Activated naive CD4-positive, alpha-beta T cell treated with Interleukin-2 at 50 U/mL for 16 hours (primary cell): ENCODE results near the gene RAI14.

Experiments used
- DNase-seq: peaks from one replicate; pipeline ENCODE4 v3.0.0-alpha.2; 2020

Gene RAI14

DNA sequence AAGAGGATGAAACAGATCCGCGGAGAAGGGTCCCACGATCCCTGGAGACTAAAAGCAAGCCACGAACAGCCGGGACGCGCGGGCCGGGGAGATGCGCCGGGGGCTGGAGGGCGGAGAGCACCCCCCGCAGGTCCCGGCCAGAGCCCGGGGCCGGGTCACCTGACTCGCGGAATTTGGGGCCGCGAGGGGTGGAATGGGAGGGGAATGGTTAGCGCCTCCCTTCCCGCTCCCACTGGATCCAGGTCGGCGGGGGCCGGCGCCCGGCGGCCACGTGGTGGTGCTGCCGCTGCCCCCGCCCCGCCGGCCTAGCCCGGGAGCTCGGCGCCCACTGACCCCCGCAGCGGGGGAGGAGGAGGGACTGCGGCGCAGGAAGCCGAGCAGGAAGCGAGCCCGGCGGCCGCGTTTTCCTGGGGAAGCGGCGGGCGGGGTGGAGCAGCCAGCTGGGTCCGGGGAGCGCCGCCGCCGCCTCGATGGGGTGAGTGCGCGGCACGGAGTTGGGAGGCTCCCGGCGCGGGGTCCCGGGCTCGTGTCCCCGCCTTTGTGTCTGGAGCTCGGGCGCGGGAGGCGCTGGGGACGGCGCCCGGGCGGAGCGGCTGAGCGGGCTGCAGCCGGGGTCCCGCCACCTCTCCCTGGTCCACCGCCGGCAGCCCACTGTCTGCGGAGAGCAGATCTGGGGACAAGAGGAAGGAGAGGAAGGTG is at the start of gene RAI14:
Gene RAI14, plus strand, starts transcription at position 328 of the 699 bp plus-strand sequence. CDS start 30,592 bp downstream, outside the sequence.
- peak; percentile 10 for DNase-seq

DNA sequence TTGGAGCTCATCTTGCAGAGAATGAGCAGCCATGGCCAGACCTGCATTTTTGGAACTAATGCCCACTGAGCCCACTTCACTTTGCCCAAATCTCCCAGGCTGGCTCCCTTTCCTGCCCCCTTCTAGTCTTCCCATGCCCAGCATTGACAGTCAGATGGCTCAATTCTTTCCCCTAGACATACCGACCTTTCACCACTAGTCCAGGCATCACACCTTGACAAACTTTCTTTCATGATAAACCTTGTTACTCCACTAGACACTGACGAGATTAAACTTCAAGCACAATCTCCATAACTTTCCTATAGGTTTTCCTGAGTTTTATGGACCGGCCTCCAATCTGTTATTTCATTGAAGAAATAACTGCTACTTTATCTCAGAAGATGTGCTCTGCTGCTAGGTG is 47.8 kb upstream of the RAI14 start:
- DNase-seq: no peak

DNA sequence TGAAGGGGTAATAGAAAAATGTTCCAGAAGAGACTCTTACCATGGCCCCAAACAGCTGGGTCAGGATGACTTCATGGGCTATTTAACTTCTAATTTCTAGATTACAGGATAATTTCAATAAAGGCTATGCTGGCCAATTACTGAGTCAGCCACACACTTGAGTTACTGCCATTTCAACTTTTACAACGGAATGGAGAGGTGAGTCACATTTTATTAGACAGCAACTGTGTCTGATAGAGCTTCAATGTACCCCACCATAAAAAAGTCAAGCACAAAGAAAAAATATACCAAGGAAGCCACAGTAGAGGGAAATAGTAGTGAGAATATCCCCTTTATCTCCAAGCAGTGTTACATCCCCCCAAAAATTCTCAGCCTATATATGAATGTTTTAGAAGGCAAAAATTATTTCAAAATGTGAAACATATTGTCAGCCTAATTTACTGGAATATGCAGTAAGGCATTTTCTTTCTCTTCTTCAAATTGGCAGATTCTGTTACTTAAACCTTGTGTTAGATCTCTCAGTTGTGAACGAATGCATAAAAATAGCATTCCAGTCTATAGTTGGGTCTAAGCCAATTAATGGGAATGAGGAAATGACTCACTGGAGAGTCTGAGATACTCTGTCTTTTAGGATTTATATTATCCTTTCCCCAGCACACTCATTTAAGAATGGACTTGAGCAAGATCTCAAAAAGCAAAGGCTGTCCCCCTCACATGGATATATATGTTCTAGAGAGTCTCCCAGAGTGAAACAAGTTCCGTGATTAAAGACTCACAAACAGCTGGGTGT is 47.1 kb upstream of the RAI14 start:
- DNase-seq: no peak

DNA sequence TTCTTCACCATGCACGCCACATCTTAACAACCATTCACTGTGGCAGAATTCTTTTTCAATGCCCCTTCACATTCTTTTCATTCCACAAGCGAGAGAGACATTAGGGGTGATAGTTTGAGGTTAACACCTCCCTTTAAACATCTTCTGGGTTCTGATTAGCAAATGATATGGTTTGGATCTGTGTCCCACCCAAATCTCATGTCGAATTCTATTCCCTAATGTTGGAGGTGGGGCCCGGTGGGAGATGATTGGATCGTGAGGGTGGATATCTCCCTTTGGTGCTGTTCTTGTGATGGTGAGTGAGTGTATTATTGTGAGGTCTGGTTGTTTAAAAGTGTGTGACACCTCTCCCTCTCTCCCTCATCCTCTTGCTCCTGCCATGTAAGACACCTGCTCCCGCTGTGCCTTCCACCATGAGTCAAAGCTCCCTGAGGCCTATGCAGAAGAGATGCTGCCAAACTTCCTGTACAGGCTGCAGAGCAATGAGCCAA is 46.1 kb upstream of the RAI14 start:
- no peak for DNase-seq

DNA sequence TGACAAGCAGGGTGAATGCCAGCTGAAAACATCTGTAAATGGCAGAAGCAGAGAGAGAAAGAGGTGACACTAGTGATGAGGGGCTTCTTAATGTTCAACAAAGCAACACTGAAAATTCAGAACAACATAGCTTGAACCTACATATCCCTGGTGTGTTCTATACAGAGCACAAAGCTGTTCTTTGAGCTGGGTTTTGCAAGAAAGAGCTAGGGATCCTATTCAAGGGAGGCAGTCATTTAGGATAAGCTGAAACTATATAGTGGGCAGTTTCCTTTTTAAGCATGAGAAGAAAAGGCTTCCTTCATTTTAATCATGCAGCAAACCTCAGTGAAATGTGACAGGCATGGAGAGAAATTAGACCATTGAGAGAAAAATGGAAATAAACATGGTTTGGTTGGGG is 45.6 kb upstream of the RAI14 start:
- no peak for DNase-seq

DNA sequence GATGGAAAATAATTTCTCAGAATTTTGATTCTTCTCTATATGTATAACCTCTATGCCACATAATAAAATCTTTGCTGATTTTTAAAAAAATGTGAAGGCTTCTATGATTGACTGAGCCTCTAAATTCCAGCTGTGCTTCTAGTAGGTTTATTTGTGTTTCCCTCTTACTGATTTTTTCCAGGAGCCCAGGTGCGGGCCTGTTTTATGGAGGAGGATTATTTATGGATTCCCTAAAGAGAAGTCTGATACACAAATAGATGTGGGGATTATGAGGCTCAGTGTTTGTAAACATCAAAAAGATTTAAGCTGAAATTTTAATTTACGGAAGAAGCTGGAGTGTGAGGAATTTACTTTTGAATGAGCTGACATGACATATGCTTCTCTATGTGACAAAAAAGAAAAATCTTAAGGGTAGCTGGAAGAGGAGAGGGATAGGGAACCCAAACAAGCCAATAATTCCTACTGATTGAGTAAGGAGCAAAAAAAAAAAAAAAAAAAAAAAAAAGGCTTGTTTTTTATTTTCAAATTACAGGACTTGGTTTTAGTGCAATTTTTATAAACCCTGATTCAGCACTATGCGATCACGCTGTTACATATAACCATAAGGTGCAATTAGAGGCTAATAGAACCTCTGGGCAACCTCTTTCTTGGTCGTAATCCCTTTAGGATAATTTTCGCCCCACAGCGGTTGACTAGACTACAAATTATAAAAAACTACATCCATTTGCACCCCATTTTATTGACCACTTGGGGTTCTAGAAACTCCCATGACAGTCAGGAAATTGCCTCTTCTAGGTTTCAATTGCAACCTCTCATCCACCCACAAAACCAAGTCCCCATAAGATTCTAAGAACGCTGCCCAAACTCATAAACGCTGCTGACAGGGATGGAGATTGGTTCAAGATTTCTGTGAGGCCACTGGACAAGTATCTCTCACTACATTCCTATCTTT is 44.4 kb upstream of the RAI14 start:
- no peak for DNase-seq

DNA sequence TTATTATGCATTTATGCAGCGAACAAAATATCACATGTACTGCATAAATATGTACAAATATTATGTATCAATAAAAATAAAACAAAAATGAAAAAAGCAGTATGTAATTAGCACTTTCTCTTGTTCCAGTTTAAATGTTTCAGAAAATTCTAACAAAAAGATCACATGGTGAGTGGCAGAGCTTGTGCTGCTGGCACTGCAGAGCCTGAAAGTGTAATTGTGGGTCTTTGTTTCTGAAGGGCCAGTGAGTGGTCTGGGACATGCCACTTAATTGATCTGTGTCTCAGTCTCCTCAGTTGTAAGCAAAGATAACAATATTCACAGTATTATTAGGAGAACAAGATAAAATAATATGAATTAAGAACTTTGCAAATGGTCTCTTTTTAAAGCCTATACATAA is 39.5 kb upstream of the RAI14 start:
- DNase-seq: no peak

DNA sequence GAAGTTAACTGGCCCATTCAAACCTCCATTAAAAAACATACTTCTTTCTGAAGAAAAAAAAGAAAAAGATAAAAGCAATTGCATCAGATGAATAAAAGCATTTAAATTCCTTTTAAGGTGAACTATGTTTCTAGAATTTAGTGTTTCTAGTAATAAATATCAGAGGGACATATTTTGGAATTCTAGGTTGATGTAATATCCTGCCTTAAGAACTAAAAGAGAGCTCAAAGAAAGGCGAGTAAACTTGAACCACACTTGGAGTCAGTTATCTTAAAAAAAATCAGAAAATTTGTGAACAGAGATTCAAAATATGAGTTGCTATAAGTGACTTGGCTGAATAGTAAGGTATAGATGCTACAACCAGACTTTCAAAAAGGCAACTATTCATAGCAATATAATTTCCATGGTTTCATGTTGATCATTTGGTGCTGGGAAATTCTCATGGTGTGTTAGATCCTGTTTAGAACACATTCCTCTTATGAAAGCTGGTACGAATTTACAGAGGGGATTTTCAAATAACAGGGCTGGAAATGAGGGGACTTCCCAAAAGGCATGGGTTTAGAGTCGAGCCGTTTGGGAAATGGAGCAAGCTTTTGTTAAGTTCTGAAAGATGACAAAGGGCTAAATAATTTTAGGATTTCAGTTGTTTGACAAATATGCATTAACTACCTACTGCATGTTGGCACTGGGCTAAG is 37.6 kb upstream of the RAI14 start:
- DNase-seq: no peak

DNA sequence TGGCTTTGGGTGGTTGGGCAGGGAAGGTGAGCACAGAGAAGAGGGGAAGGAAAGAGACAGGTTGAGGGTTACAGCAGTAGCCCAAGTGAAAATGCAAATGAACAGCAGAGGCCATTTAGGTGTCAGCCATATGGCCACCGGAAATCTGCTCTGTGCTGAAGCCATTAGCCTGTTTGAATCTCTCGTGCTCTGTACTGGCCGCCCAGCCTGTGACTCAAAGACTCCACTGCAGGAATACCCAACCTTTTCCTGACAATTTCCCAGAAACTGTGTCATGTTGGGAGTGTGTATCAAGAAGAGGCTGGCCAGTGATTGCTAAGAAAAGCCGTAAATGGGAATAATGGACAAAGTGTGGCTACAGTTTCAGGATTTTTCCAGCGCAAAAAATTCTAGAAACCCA is 35.9 kb upstream of the RAI14 start:
- DNase-seq: no peak

DNA sequence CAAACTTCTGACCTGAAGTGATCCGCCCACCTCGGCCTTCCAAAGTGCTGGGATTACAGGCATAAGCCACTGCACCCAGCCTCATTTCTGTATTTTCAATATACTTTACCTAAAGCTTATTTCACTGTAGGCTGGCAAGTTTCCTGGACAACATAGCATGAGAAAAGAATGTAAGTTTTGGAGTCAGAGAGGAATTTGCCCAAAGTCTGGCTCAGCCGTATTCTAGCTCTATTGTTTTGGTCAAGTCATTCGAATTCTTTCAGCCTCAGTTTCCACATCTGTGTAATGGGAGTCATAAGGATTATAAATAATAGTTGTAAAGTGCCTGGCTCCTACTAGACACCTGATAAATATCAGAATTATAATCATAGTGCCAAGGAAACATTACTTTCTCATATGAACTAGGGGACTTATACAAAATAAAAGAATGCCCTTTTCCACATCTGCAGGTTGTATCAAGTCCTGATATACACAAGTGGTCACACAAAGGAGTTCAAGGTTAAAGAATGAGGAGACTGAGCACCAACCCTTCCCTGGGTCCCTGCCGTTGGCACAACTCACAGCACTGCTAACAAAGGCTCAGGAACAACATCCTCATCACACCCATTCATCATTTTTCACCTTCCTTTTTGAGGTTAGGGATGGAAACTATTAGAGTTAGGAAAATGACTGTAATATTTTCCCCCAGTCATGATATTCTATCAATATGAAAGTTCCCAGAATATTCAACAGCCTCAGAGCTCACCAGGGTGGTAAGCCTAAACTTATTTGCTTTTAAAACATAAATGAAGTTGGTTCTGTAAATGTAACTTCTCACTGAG is 34.6 kb upstream of the RAI14 start:
- DNase-seq: no peak

DNA sequence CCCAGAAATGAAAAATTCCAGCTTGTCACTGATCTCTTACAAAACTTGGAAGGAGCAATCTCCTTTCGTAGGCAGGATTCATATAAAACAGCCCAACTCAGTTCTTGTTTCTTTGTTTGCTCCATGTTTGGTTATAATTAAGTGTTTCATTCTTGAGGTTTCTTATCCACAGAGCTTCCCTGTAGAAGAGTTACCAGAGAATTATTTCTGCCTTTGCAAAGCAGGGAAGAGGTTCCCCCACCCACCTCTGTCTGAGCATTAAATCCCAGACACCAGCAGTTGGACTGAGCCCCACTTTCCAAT is 34.1 kb upstream of the RAI14 start:
- DNase-seq: no peak

DNA sequence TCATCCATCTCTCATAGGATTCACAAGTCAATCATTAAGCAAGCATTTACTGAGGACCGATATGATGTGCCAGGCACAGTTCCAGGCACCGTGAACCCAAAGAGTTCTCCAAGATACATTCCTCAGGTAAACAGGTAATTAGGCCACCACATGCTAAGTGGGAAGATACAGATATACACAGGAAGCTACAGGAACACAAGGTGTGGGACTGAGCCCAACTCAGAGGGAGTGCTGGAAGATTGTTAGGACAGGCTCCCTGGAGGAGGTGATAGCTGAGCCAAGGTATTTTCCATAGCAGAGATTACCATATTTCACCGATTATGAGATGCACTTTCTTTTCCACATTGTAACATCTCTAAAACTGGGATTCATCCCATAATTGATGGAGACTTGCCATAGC is 31.4 kb upstream of the RAI14 start:
- no peak for DNase-seq

DNA sequence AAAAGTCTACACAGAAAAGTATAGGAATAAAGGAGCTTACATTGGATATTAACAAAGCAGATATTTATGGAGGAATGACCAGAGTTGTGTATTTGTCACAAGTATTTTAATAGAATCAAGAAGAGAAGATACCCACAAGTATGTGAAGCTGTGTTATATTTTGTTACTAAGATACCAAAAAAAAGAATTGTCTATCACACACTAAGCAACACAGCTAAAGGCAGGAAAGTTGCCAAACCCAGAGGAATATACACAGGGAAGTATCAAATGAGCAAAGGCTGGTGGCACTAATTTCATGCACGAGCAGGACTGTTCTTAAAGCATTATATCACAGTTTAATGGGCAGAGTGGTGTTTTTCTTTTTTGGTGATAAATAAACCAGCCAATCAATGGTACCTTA is 30.9 kb upstream of the RAI14 start:
- DNase-seq: no peak

DNA sequence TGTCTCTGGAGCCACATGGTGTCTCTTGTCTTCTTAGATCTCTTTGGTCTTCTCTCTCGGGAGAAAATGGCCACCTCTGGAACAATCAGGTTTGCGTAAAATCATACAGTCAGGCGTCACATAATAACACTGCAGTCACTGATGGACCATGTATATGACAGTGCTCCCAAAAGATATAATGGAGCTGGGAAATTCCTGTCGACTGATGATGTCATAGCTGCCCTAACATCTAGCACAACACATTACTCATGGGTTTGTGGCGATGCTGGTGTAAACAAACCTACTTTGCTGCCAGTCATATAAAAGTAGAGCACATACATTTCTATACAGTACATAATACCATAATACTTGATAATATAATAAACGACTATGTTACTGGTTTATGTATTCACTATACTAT is 30.1 kb upstream of the RAI14 start:
- no peak for DNase-seq

DNA sequence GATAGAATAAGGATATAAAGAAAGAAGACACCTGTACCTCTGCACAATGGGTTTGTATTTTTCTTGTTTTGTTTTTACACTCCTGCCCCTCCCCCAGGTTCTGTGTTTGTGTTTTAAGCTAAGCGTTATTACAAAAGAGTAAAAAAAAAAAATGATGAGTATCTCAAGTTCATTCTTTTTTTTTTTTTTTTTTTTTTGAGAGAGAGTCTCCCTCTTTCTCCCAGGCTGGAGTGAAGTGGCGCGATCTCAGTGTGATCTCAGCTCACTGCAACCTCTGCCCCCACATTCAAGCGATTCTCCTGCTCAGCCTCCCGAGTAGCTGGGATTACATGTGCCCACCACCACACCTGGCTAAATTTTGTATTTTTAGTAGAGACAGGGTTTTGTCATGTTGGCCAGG is 29.4 kb upstream of the RAI14 start:
- DNase-seq: no peak

DNA sequence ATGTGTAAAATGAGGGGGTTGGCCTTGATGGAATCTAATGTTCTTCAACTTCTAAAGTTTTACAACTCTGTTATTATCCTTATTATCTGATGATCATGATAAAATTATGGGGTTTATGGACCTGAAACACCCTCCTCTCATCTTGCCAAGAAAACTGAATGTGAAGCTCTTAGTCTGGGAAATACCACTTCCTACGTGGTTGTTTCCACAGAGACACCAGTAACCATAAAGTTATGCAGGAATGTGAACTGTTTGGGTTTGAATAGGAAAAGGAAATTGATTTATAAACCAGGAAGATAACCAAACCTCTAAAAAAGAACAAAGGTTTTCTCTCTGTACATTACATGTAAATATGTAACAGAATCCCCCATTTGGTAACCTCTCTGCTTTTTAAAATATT is 28.3 kb upstream of the RAI14 start:
- no peak for DNase-seq

DNA sequence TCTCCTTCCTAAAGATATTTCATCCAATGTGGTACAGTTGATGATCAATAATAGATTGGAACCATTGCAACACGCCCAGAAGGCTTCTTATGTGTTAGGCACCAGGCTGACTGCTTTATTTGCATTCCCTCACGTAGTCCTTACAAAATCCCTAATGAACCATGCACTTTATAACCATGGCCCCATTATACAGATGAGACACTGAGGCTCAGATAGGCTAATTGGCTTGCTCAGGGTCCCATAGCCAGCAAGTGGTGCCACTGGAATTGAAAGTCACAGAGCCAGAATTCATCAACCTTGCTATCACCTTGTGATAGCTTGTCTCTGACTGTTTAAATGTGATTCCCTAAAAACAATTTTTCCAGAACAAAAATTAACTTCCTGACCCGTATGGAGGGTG is 27.8 kb upstream of the RAI14 start:
- no peak for DNase-seq

DNA sequence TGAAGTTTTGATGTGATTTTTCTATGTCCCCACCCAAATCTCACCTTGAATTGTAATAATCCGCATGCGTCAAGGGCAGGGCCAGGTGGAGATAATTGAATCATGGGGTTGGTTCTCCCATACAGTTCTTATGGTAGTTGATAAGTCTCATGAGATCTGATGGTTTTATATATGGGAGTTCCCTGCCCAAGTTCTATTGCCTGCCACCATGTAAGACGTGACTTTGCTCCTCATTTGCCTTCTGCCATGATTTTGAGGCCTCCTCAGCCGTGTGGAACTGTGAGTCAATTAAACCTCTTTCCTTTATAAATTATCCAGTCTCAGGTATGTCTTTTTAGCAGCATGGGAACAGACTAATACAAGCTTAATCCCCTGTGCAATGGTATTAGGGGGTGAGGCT is 25.5 kb upstream of the RAI14 start:
- no peak for DNase-seq

DNA sequence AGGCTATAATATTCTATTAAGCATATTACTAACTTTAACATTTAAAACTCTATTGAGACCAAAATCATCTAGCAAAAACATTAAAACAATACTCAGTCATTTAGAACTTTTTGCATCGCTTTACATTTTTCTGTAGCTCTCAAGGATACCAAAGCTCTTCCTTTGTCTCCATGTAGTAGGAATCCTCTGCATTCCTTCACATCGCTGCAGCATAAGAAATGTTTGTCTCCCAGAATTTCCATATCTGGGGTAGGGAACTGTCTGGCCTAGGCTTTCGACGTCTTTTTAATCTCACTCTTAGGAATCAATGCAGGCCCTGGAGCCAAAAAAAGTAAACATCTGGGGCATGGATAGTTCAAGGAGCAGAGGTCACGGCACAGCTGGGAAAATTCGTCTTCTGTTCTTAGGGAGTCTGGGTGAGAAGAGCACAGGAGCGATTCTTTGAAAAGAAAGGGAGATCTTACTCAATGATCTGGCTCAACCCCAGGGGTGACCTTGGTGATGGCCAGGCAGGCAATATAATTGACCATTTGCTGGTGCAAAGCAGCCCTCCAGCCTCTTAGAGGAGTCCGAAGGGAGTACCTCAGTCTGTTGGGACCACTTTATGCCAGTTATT is 23.2 kb upstream of the RAI14 start:
- DNase-seq: no peak

DNA sequence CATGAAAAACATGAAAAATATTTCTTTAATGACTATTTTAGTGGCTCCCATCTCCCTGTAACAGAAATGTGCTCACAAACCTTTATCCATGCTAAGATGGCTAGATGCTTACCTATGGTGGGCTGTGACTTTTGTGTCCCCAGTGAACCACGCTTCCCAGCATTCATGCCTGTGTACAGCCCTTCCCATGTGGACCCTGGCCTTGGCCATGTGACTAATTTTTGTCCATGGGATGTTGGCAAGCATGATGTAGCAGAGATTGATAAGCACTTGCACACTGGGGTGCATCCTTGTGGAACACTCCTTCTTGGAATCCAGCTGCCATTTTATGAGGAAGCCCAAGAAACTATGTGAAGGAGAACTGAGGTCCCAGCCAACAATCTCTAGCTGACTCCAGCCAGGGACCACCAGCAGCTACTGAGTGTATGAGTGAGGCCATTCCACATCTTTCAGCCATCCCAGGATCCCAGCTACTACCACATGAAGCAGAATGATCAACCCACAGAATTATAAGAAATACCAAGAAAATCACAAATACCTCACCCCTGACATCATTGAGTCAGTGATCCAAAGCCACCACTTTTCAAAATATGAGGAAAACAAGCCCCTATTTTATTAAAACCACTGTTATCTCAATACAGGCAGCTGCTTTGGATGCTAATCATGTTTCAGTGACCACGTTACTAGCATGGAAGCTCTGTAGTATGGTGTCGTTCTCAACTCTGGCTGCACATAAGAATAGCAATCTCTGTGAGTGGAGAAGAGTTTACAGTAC is 16.1 kb upstream of the RAI14 start:
- DNase-seq: no peak
